HCT116 (cell line): Measurements from ENCODE around the gene IQCN. TPM values are rescaled to one million over a fixed set of nuclear protein-coding genes. Genes with fewer than 3 reads are reported as not detected.

Source experiments
- ATAC-seq: fragments of 200-7000 bp; cut with Tn5 transposase; 2 replicates; pipeline ENCODE4 v1.9.1; 2020; ENCODE audit warnings: mild to moderate bottlenecking, moderate library complexity
- BruUV-seq: library from RNA; stranded (reverse); fragments of 400-500 nt; replicated peaks from 2 replicates; lab custom pipeline; 2021; lab: Mats Ljungman, UMichigan
- CTCF ChIA-PET: fragments of 300-600 bp; sonication (Branson Sonifier 250); formaldehyde crosslinking; loops from one replicate; lab custom pipeline; 2021; ENCODE audit warnings: antibody characterized with exemption; lab: Charles Lee
- POLR2A ChIA-PET: fragments of 300-600, 350-600 bp; sonication (Branson Sonifier 250); formaldehyde crosslinking; loops from one replicate; lab custom pipeline; 2021; ENCODE audit warnings: antibody characterized with exemption; lab: Charles Lee
- RAD21 ChIA-PET, 2 experiments: fragments of 300-600 bp; sonication (Branson Sonifier 250); formaldehyde crosslinking; loops; one replicate each; lab custom pipeline; 2023; ENCODE audit warnings: low total read pairs in 2 of 2; ENCODE audit not compliant: uncharacterized antibody in 2 of 2, unreplicated experiment in 2 of 2, low non-redundant PET in 1 of 2; lab: Charles Lee
- DNase-seq: peaks from one replicate; pipeline ENCODE4 v3.0.0-alpha.2; 2010; ENCODE audit warnings: low read depth, low spot score
- H2AFZ ChIP-seq: fragments of 200-600 bp; shearing (Covaris generic), sonication (generic); 2 replicates; pipeline ENCODE4 v1.6.1; 2017; ENCODE audit warnings: low read depth, mixed run types, mixed read lengths, antibody characterized with exemption, low read length; ENCODE audit not compliant: poor library complexity, severe bottlenecking
- H3K27ac ChIP-seq: 2 replicates; pipeline ENCODE4 v1.5.1; 2012; ENCODE audit warnings: low read depth, low read length
- H3K27me3 ChIP-seq: fragments of 200-600 bp; sonication (generic); 2 replicates; pipeline ENCODE4 v1.6.1; 2016; ENCODE audit warnings: mixed run types, low read length, mixed read lengths; ENCODE audit not compliant: insufficient read depth
- H3K36me3 ChIP-seq, 2 experiments: fragments of 200-500 bp in 1 of 2; fragments of 200-600 bp in 1 of 2; sonication (Bioruptor generic) in 1 of 2; sonication (generic) in 1 of 2; 2 replicates each; pipeline versions ENCODE4 v1.5.1 to v1.6.1; 2014 to 2016; ENCODE audit warnings: low read length in 2 of 2, inconsistent platforms in 1 of 2, mixed read lengths in 1 of 2, mixed run types in 1 of 2; ENCODE audit not compliant: insufficient read depth in 2 of 2, control insufficient read depth in 1 of 2
- H3K4me1 ChIP-seq, 2 experiments: fragments of 200-600 bp in 1 of 2; sonication (generic) in 1 of 2; 2 replicates each; pipeline versions ENCODE4 v1.5.1 to v1.6.1; 2012 to 2017; ENCODE audit warnings: low read length in 2 of 2, inconsistent platforms in 1 of 2, mild to moderate bottlenecking in 1 of 2, mixed read lengths in 1 of 2, mixed run types in 1 of 2, moderate library complexity in 1 of 2; ENCODE audit not compliant: insufficient read depth in 2 of 2, control insufficient read depth in 1 of 2
- H3K4me2 ChIP-seq: fragments of 200-600 bp; sonication (generic); 2 replicates; pipeline ENCODE4 v1.6.1; 2017; ENCODE audit warnings: mixed run types, low read length, mixed read lengths
- H3K4me3 ChIP-seq, 2 experiments: fragments of 200-600 bp in 1 of 2; sonication (generic) in 1 of 2; replicated peaks in 1 of 2; 2 replicates each; pipeline ENCODE4 v1.5.1; 2011 to 2016; ENCODE audit warnings: low read length in 2 of 2, control low read depth in 1 of 2, low read depth in 1 of 2, mild to moderate bottlenecking in 1 of 2, mixed read lengths in 1 of 2, mixed run types in 1 of 2
- H3K79me2 ChIP-seq: fragments of 200-600 bp; sonication (generic); 2 replicates; pipeline ENCODE4 v1.6.1; 2017; ENCODE audit warnings: mild to moderate bottlenecking, mixed run types, low read length, moderate library complexity, mixed read lengths; ENCODE audit not compliant: insufficient read depth
- H3K9ac ChIP-seq: fragments of 200-600 bp; sonication (generic); 2 replicates; pipeline ENCODE4 v1.6.1; 2016; ENCODE audit warnings: low read length, mixed read lengths
- H3K9me2 ChIP-seq: fragments of 200-600 bp; sonication (generic), shearing (Covaris generic); 2 replicates; pipeline ENCODE4 v1.6.1; 2017; ENCODE audit warnings: mixed run types, mild to moderate bottlenecking, moderate library complexity; ENCODE audit not compliant: insufficient read depth
- H3K9me3 ChIP-seq, 2 experiments: fragments of 200-500 bp in 1 of 2; fragments of 200-600 bp in 1 of 2; sonication (Bioruptor generic) in 1 of 2; sonication (generic) in 1 of 2; 2 replicates each; pipeline ENCODE4 v1.6.1; 2014 to 2017; ENCODE audit warnings: low read length in 2 of 2, mixed read lengths in 2 of 2, inconsistent platforms in 1 of 2, low read depth in 1 of 2, mild to moderate bottlenecking in 1 of 2, mixed run types in 1 of 2, moderate library complexity in 1 of 2; ENCODE audit not compliant: control insufficient read depth in 1 of 2, insufficient read depth in 1 of 2
- H4K20me1 ChIP-seq: fragments of 200-600 bp; sonication (generic), shearing (Covaris generic); 2 replicates; pipeline ENCODE4 v1.6.1; 2017; ENCODE audit warnings: mixed run types, mild to moderate bottlenecking, moderate library complexity; ENCODE audit not compliant: insufficient read depth
- CBX3 ChIP-seq: IDR thresholded peaks from 2 replicates; pipeline ENCODE4 v1.6.1; 2012; ENCODE audit warnings: low read depth
- EGR1 ChIP-seq: IDR thresholded peaks from 2 replicates; pipeline ENCODE4 v1.6.1; 2012; ENCODE audit warnings: low read depth
- ELF1 ChIP-seq: IDR thresholded peaks from 2 replicates; pipeline ENCODE4 v1.6.1; 2012; ENCODE audit warnings: low read depth, borderline replicate concordance
- FOSL1 ChIP-seq: IDR thresholded peaks from 2 replicates; pipeline ENCODE4 v1.6.1; 2012; ENCODE audit warnings: low read depth
- JUND ChIP-seq: IDR thresholded peaks from 2 replicates; pipeline ENCODE4 v1.6.1; 2012
- SP1 ChIP-seq: IDR thresholded peaks from 2 replicates; pipeline ENCODE4 v1.6.1; 2012; ENCODE audit warnings: low read depth
- YY1 ChIP-seq: IDR thresholded peaks from 2 replicates; pipeline ENCODE4 v1.6.1; 2011; ENCODE audit warnings: low read length, low read depth, moderate library complexity, mild to moderate bottlenecking; ENCODE audit not compliant: insufficient replicate concordance; ENCODE audit errors: extremely low read depth
- intact Hi-C: fragments of 100-400 bp; cut with micrococcal nuclease; formaldehyde crosslinking; loops from 2 replicates; pipeline ENCODE4 v1.10.0; 2022
- total RNA-seq: library from RNA; stranded (reverse); gene quantifications from one replicate; pipeline ENCODE4 v1.2.1, GENCODE V29; 2021; ENCODE audit not compliant: unreplicated experiment
- TF ChIP-seq, protein P1 (sequence below): IDR thresholded peaks from 2 replicates; pipeline ENCODE4 v1.6.1; 2012; ENCODE audit warnings: low read depth
- TF ChIP-seq, protein P2 (sequence below): IDR thresholded peaks from 2 replicates; pipeline ENCODE4 v1.6.1; 2012

Gene IQCN
- total RNA-seq, 1 experiment from 2014 or later, result 4.8 TPM

DNA sequence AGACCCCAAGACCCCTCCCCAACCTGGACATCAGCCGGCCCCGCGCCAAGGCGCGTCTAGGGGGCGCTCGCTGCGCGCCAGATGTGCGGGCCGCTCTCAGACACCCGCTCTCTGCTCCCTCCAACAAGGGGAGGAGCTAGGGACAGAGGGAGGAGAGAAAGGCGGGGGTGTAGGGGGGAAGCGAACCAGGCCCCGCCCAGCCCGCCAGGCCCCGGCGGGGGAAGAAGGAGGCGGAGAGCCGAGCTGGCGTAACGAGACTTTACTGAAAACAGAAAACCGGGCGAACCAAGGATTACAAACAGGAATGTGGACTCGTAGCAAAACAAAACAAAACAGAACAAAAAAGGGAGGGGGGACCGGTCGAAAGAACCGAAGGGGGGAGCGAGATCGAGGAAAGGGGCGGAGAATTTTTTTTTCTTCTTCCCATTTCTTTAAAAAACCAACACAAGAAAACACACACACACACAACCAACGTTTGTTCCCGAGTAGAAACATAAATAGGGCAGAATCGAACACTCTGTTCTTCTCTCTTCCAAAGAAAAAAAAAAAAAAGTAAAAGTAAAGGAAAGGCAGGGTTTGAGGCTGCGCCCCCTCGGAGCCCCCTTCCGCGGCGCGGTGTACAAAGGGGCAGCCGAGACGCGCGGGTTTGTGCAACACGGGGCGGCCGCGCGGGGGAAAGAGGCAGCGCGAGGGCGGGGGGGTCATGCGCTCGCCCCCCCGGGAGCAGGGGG, 5.4 kb upstream of the IQCN start (continued):
- TF ChIP-seq, protein P1, sequence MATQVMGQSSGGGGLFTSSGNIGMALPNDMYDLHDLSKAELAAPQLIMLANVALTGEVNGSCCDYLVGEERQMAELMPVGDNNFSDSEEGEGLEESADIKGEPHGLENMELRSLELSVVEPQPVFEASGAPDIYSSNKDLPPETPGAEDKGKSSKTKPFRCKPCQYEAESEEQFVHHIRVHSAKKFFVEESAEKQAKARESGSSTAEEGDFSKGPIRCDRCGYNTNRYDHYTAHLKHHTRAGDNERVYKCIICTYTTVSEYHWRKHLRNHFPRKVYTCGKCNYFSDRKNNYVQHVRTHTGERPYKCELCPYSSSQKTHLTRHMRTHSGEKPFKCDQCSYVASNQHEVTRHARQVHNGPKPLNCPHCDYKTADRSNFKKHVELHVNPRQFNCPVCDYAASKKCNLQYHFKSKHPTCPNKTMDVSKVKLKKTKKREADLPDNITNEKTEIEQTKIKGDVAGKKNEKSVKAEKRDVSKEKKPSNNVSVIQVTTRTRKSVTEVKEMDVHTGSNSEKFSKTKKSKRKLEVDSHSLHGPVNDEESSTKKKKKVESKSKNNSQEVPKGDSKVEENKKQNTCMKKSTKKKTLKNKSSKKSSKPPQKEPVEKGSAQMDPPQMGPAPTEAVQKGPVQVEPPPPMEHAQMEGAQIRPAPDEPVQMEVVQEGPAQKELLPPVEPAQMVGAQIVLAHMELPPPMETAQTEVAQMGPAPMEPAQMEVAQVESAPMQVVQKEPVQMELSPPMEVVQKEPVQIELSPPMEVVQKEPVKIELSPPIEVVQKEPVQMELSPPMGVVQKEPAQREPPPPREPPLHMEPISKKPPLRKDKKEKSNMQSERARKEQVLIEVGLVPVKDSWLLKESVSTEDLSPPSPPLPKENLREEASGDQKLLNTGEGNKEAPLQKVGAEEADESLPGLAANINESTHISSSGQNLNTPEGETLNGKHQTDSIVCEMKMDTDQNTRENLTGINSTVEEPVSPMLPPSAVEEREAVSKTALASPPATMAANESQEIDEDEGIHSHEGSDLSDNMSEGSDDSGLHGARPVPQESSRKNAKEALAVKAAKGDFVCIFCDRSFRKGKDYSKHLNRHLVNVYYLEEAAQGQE, result no peak
- TF ChIP-seq JUND (peak; percentile 30; the same call in 1 of the 2 replicates), SP1 (peak; percentile 54), EGR1 (peak; percentile 93)
- TF ChIP-seq, protein P2, sequence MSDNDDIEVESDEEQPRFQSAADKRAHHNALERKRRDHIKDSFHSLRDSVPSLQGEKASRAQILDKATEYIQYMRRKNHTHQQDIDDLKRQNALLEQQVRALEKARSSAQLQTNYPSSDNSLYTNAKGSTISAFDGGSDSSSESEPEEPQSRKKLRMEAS, result no peak

DNA sequence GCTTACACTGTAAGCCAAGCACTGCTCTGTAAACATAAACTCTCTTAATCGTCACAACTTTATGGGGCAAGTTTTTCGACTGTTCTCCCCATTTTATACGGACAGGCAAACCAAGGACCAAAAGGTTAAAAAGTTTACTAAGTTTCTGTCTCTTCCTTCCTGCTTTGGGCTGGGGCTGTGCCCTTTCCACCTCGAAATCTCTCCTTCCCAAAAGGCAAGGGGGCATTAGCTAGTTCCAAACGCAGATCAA, 4.9 kb upstream of the IQCN start:
- DNase-seq (no peak), ATAC-seq (no peak)
- no peaks in the 10 kb centered on the region for H3K9me2 ChIP-seq
- H3K27ac ChIP-seq, result peak overlapping the region; percentile 100
- H3K9ac ChIP-seq, result peak overlapping the region; percentile 98
- no peaks in the 10 kb centered on the region for H3K9me3 ChIP-seq
- no TSS peak for BruUV-seq
- peaks cover 29% of the 10 kb centered on the region for H3K79me2 ChIP-seq
- POLR2A ChIA-PET, result interaction anchor here (0.6 to 5.3 kb wide), 23 partner anchors 10 to 137 kb away, joined by 3 to 138 read pairs (median 8); partner anchors contain the start of genes GDF15, LSM4, MPV17L2 and RAB3A
- CTCF ChIA-PET, result interaction anchor here (0.7 to 5.7 kb wide), 33 partner anchors 14 to 576 kb away, joined by 3 to 76 read pairs (median 5); partner anchors contain the start of genes LSM4, MPV17L2 and RAB3A
- peak overlapping the region; percentile 76 to 89 for H3K4me3 ChIP-seq
- TF ChIP-seq SP1 (no peak), FOSL1 (no peak), CBX3 (peak; percentile 53; the same call in 1 of the 2 replicates), YY1 (no peak), ELF1 (no peak)
- peak overlapping the region; percentile 99 for H3K4me2 ChIP-seq
- no peaks in the 10 kb centered on the region for H3K27me3 ChIP-seq
- RAD21 ChIA-PET, result interaction anchor here (0.8 to 1.7 kb wide), 8 partner anchors 13 to 131 kb away, joined by 3 to 8 read pairs (median 5); partner anchors contain the start of gene LSM4 (in 2 of the 2)
- peaks cover 52 to 67% of the 10 kb centered on the region in 2 experiments for H3K4me1 ChIP-seq
- no peaks in the 10 kb centered on the region for H4K20me1 ChIP-seq
- H3K36me3 ChIP-seq, result 0 out of 4 replicates have a peak, but pooled peaks cover 0 to 4% of the 10 kb centered on the region in 2 experiments
- no peak overlapping the region for H2AFZ ChIP-seq
- intact Hi-C loops, result loop anchor here (1.0 to 5.0 kb wide), 4 partner anchors 44 to 131 kb away; partner anchors contain the start of genes LSM4 and PGPEP1
